Activated CD4-positive, alpha-beta T cell treated with anti-CD3 and anti-CD28 coated beads, Interleukin-2, amount 50 U/mL, for 1 hour (primary cell): ENCODE measurements around the gene PYGB.
"Not testable (repeated sequence)": the region's sequence is repeated elsewhere in the genome, so short reads cannot be mapped to it uniquely, and the experiment has no call there.

ENCODE experiments used
- DNase-seq: peaks from one replicate; pipeline ENCODE4 v3.0.0-alpha.2; 2020

The PYGB gene

GRCh38 chr20:25249198-25249931 lies 1.5 kb downstream of the PYGB start:
- no peak for DNase-seq

GRCh38 chr20:25250508-25250907 lies 2.6 kb downstream of the PYGB start:
- no peak for DNase-seq

- no peak for DNase-seq
Observed at GRCh38 chr20:25251019-25251418, 3.1 kb downstream of the PYGB start.

GRCh38 chr20:25251558-25251957 lies 3.7 kb downstream of the PYGB start:
- DNase-seq: no peak

- no peak for DNase-seq
Observed at GRCh38 chr20:25252230-25252651, 4.4 kb downstream of the PYGB start.

GRCh38 chr20:25252686-25253421 lies 5.0 kb downstream of the PYGB start:
- DNase-seq: no peak

GRCh38 chr20:25253606-25254275 lies 5.9 kb downstream of the PYGB start:
- no peak for DNase-seq

GRCh38 chr20:25254571-25254970 lies 6.7 kb downstream of the PYGB start:
- DNase-seq: no peak

- DNase-seq: no peak
Observed at GRCh38 chr20:25254986-25255680, 7.2 kb downstream of the PYGB start.

- no peak for DNase-seq
Observed at GRCh38 chr20:25256226-25256859, 8.5 kb downstream of the PYGB start.

- DNase-seq: no peak
Observed at GRCh38 chr20:25257130-25257529, 9.2 kb downstream of the PYGB start.

- DNase-seq: no peak
Observed at GRCh38 chr20:25257756-25258475, 10.0 kb downstream of the PYGB start.

GRCh38 chr20:25258476-25258805 lies 10.6 kb downstream of the PYGB start:
- DNase-seq: no peak

GRCh38 chr20:25258828-25259227 lies 10.9 kb downstream of the PYGB start:
- no peak for DNase-seq

GRCh38 chr20:25259358-25259757 lies 11.5 kb downstream of the PYGB start:
- no peak for DNase-seq

- DNase-seq: no peak
Observed at GRCh38 chr20:25259788-25260254, 11.9 kb downstream of the PYGB start.

- not testable (repeated sequence) for DNase-seq
Observed at GRCh38 chr20:25260770-25261437, 13.0 kb downstream of the PYGB start.

GRCh38 chr20:25269057-25269832 lies 21.4 kb downstream of the PYGB start:
- no peak for DNase-seq

GRCh38 chr20:25269833-25270170 lies 21.9 kb downstream of the PYGB start:
- DNase-seq: no peak

- no peak for DNase-seq
Observed at GRCh38 chr20:25270829-25271251, 23.0 kb downstream of the PYGB start.
